Fibroblast of mammary gland (primary cell): ENCODE measurements around the gene SPRY1.

Source experiments
- DNase-seq: peaks from one replicate; pipeline ENCODE4 v3.0.0-alpha.2; 2010; ENCODE audit warnings: low read depth
- H3K4me3 ChIP-seq: 2 replicates; pipeline ENCODE4 v1.5.1; 2011; ENCODE audit warnings: low read depth, mild to moderate bottlenecking, low read length, moderate library complexity; ENCODE audit not compliant: control insufficient read depth
- CTCF ChIP-seq: conservative IDR thresholded peaks from 2 replicates; pipeline ENCODE4 v1.5.1; 2011; ENCODE audit warnings: low read depth, low read length, inconsistent platforms; ENCODE audit not compliant: control insufficient read depth, insufficient read depth

SPRY1 gene

GRCh38 chr4:123421937-123422781 lies 25.6 kb downstream of the SPRY1 start:
- no peak for TF ChIP-seq CTCF
- no peak for DNase-seq
- no peak overlapping the region for H3K4me3 ChIP-seq

GRCh38 chr4:123423819-123424218 lies 27.2 kb downstream of the SPRY1 start:
- TF ChIP-seq CTCF, result no peak
- H3K4me3 ChIP-seq, result no peak overlapping the region

GRCh38 chr4:123427951-123428350 lies 31.4 kb downstream of the SPRY1 start:
- TF ChIP-seq CTCF, result no peak
- no peak for DNase-seq
- no peak overlapping the region for H3K4me3 ChIP-seq

More at GRCh38 chr4:123423819-123424218, 27.2 kb downstream of the SPRY1 start:
- DNase-seq, result no peak

GRCh38 chr4:123430031-123430430 lies 33.4 kb downstream of the SPRY1 start:
- no peak for DNase-seq
- TF ChIP-seq CTCF, result no peak

GRCh38 chr4:123430501-123430900 lies 33.9 kb downstream of the SPRY1 start:
- no peak overlapping the region for H3K4me3 ChIP-seq
- TF ChIP-seq CTCF, result no peak
- no peak for DNase-seq

More at GRCh38 chr4:123430031-123430430, 33.4 kb downstream of the SPRY1 start:
- H3K4me3 ChIP-seq, result no peak overlapping the region

- no peak for TF ChIP-seq CTCF
- DNase-seq, result no peak
- no peak overlapping the region for H3K4me3 ChIP-seq
Observed at GRCh38 chr4:123433573-123433972, 37.0 kb downstream of the SPRY1 start.

GRCh38 chr4:123433976-123434375 lies 37.4 kb downstream of the SPRY1 start:
- DNase-seq, result no peak
- no peak for TF ChIP-seq CTCF
- no peak overlapping the region for H3K4me3 ChIP-seq
